Neural cell (in vitro differentiated cells): ENCODE results near the gene PRKCZ.

Experiments
- CTCF ChIP-seq: fragments of 450-650 bp; IDR thresholded peaks from 2 replicates; pipeline ENCODE4 v1.5.1; 2014; ENCODE audit warnings: antibody characterized with exemption, mild to moderate bottlenecking, moderate library complexity; ENCODE audit not compliant: poor library complexity, severe bottlenecking
- EP300 ChIP-seq: fragments of 450-650 bp; conservative IDR thresholded peaks from 2 replicates; pipeline ENCODE4 v1.6.1; 2014; ENCODE audit warnings: antibody characterized with exemption, mild to moderate bottlenecking, moderate library complexity; ENCODE audit not compliant: poor library complexity, severe bottlenecking
- EZH2 ChIP-seq: fragments of 200-600, 300-800 bp; shearing (Covaris generic), sonication (generic); IDR thresholded peaks from 2 replicates; pipeline ENCODE4 v1.6.1; 2014; ENCODE audit warnings: antibody characterized with exemption, low read length, borderline replicate concordance, mild to moderate bottlenecking; ENCODE audit not compliant: insufficient read depth, poor library complexity, severe bottlenecking
- MXI1 ChIP-seq: fragments of 450-650 bp; conservative IDR thresholded peaks from 2 replicates; pipeline ENCODE4 v1.6.1; 2014; ENCODE audit warnings: antibody characterized with exemption, mild to moderate bottlenecking; ENCODE audit not compliant: poor library complexity, severe bottlenecking
- POLR2AphosphoS5 ChIP-seq: IDR thresholded peaks from 2 replicates; pipeline ENCODE4 v1.6.1; 2012
- RAD21 ChIP-seq: fragments of 450-650 bp; conservative IDR thresholded peaks from 2 replicates; pipeline ENCODE4 v1.6.1; 2014; ENCODE audit warnings: antibody characterized with exemption, mild to moderate bottlenecking, moderate library complexity
- REST ChIP-seq: IDR thresholded peaks from 2 replicates; pipeline ENCODE4 v1.6.1; 2012; ENCODE audit warnings: borderline replicate concordance
- SMC3 ChIP-seq: fragments of 450-650 bp; conservative IDR thresholded peaks from 2 replicates; pipeline ENCODE4 v1.6.1; 2014; ENCODE audit warnings: antibody characterized with exemption, mild to moderate bottlenecking, moderate library complexity; ENCODE audit not compliant: poor library complexity
- TAF1 ChIP-seq: IDR thresholded peaks from 2 replicates; pipeline ENCODE4 v1.6.1; 2012; ENCODE audit warnings: low read depth

GRCh38 chr1:2081326-2081885 is 31.2 kb downstream of the PRKCZ start:
- TF ChIP-seq CTCF (no peak), MXI1 (no peak), REST (no peak), POLR2AphosphoS5 (no peak), EZH2 (no peak), TAF1 (no peak), RAD21 (no peak), EP300 (no peak), SMC3 (no peak)
